ENCODE measurements around the gene IBTK. TPM values are rescaled to one million over a fixed set of nuclear protein-coding genes. Genes with fewer than 3 reads are reported as not detected.

IBTK gene
- total RNA-seq, 1 experiment from 2014 or later, result 17.1 TPM

DNA sequence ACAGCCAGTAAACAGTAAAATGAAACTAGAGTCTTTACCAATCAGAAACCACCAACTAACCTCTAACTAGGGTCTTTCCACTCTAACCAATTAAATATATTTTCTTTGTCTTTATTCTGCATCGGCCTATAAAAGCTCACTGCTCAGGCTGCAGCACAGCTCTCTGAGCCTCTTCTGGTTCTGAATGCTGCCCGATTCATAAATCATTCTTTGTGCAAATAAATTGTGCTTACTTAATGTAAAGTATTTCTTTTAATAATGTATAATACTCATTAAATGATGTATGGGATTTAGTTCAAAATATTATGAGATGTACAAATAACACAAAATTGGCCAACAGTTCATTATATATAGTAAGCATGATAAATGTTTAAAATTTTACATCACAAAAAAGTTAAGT lies 7.9 kb downstream of the IBTK start:
- Histone ChIP-seq H2BK120ac (ENCODE audit: low read depth, low read length, poor library complexity, severe bottlenecking) (no peak overlapping the region), H4K20me1 (ENCODE audit: control insufficient read depth, insufficient read depth, insufficient read length) (no peaks in the 10 kb centered on the region), H3K4me1 (ENCODE audit: insufficient read depth, low read length) (no peaks in the 10 kb centered on the region), H2BK12ac (ENCODE audit: insufficient read length, low read depth, low read length) (no peak overlapping the region), H4K91ac (ENCODE audit: insufficient read length, low read depth, low read length) (no peak overlapping the region), H3K4me2 (ENCODE audit: insufficient read depth, insufficient read length, low read length) (no peak overlapping the region), H3K23ac (ENCODE audit: insufficient read length, low read depth, low read length) (no peak overlapping the region), H3K4ac (ENCODE audit: low read depth, low read length) (no peak overlapping the region), H4K5ac (ENCODE audit: insufficient read length, low read depth, low read length) (no peak overlapping the region), H3K79me1 (ENCODE audit: insufficient read depth, low read depth, low read length, poor library complexity, severe bottlenecking) (peaks cover 3% of the 10 kb centered on the region), H3K27ac (ENCODE audit: insufficient read length, low read depth, low read length) (no peak overlapping the region), H2AFZ (ENCODE audit: low read length) (no peak overlapping the region), H2BK15ac (ENCODE audit: low read depth, low read length) (no peak overlapping the region), H2BK5ac (ENCODE audit: insufficient read length, low read length) (no peak overlapping the region), H2AK5ac (ENCODE audit: insufficient read length, low read length) (no peak overlapping the region), H3K14ac (ENCODE audit: insufficient read depth, low read length) (no peak overlapping the region), H3T11ph (ENCODE audit: low read length) (no peak overlapping the region), H4K8ac (replicated peaks; ENCODE audit: insufficient read length, low read depth, low read length) (no peak overlapping the region), H3K23me2 (ENCODE audit: insufficient read length, low read depth, low read length, poor library complexity, severe bottlenecking) (no peaks in the 10 kb centered on the region), H3K56ac (ENCODE audit: insufficient read length, low read depth, low read length) (no peak overlapping the region), H2BK20ac (ENCODE audit: low read depth, low read length, poor library complexity, severe bottlenecking) (no peak overlapping the region), H3K18ac (ENCODE audit: insufficient read length, low read depth, low read length) (no peak overlapping the region), H3K9me3 (ENCODE audit: control insufficient read depth, low read depth, low read length) (no peaks in the 10 kb centered on the region), H3K79me2 (ENCODE audit: insufficient read depth, low read length) (peaks cover 10% of the 10 kb centered on the region; the same call in 1 of the 2 replicates), H3K27me3 (ENCODE audit: insufficient read depth, low read length) (no peaks in the 10 kb centered on the region), H3K9ac (ENCODE audit: extremely low read depth, insufficient read length, low read length) (no peak overlapping the region)
- Mint-ChIP-seq H3K4me3 (no peak overlapping the region), H3K36me3 (ENCODE audit: insufficient read depth in 1 of 3, low read depth in 3 of 3) (peaks cover 22 to 30% (median 26%) of the 10 kb centered on the region in 3 experiments), H3K27ac (no peak overlapping the region), H3K9me3 (0 out of 5 replicates have a peak, but pooled peaks cover 0 to 3% of the 10 kb centered on the region in 2 experiments), H3K4me1 (peaks cover 12 to 16% of the 10 kb centered on the region in 2 experiments), H3K27me3 (ENCODE audit: low read depth) (no peaks in the 10 kb centered on the region)
- TF ChIP-seq, protein P1, sequence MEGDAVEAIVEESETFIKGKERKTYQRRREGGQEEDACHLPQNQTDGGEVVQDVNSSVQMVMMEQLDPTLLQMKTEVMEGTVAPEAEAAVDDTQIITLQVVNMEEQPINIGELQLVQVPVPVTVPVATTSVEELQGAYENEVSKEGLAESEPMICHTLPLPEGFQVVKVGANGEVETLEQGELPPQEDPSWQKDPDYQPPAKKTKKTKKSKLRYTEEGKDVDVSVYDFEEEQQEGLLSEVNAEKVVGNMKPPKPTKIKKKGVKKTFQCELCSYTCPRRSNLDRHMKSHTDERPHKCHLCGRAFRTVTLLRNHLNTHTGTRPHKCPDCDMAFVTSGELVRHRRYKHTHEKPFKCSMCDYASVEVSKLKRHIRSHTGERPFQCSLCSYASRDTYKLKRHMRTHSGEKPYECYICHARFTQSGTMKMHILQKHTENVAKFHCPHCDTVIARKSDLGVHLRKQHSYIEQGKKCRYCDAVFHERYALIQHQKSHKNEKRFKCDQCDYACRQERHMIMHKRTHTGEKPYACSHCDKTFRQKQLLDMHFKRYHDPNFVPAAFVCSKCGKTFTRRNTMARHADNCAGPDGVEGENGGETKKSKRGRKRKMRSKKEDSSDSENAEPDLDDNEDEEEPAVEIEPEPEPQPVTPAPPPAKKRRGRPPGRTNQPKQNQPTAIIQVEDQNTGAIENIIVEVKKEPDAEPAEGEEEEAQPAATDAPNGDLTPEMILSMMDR (conservative IDR thresholded peaks at IDR 0.05), result no peak
- no CpG with 5 or more reads among the region's 2 CpGs for WGBS (ENCODE audit: extremely low coverage, insufficient read length, low lambda C conversion rate)
- DNase-seq, result no peak

Data from H9 (cell line).